Left colon (tissue), 2 donors: ENCODE results near the gene ATP8A2. TPM values are rescaled to one million over a fixed set of nuclear protein-coding genes. Genes with fewer than 3 reads are reported as not detected.
A peak's percentile ranks its signal among the peaks of the same experiment; 100 is the strongest.

Experiments used
- ATAC-seq: fragments of 200-7000 bp; cut with Tn5 transposase; one replicate; pipeline ENCODE4 v1.9.1; 2020; ENCODE audit warnings: mild to moderate bottlenecking, moderate library complexity
- DNase-seq, 2 donors: peaks; one replicate each; pipeline ENCODE4 v3.0.0-alpha.2; 2020
- intact Hi-C, 2 donors: fragments of 100-400 bp; cut with DNase I in 1 of 2; cut with micrococcal nuclease in 1 of 2; formaldehyde crosslinking; loops; one replicate each; pipeline versions ENCODE4 v1.11.2 to v1.14.0; 2022; cut with DNase I, micrococcal nuclease
- total RNA-seq, 2 donors: library from RNA; stranded (reverse); fragmentation: NEBNext Ultra II Directional; extraction: Animal tissue kit (Norgen Biotek cat#: 25700); gene quantifications; one replicate each; pipeline ENCODE4 v1.2.1, GENCODE V29; 2021
- donor health status: DM: no; HTN: no; CAD: no.
- donor health status: DM: yes; HTN: yes; CAD: no.

ATP8A2 gene
- total RNA-seq, 2 donors from 2014 or later, result 0.42 to 0.49 TPM

GRCh38 chr13:25904830-25905229 is 533.1 kb downstream of the ATP8A2 start:
- intact Hi-C loops, result no loop called here
- no peak for ATAC-seq

GRCh38 chr13:25905611-25906010 is 533.8 kb downstream of the ATP8A2 start:
- peak in 1 of 2 donors; percentile 27 for DNase-seq
- ATAC-seq, result peak; percentile 87
- intact Hi-C loops, result no loop called here

More at GRCh38 chr13:25904830-25905229, 533.1 kb downstream of the ATP8A2 start:
- DNase-seq, result no peak

- ATAC-seq, result no peak
- DNase-seq, result no peak
- intact Hi-C loops, result no loop called here
Measured at GRCh38 chr13:25906191-25906661, 534.5 kb downstream of the ATP8A2 start.

GRCh38 chr13:25908366-25908765 is 536.6 kb downstream of the ATP8A2 start:
- no peak for ATAC-seq
- no peak for DNase-seq
- intact Hi-C loops, result no loop called here

- DNase-seq, result no peak
- intact Hi-C loops, result no loop called here
- peak; percentile 21 for ATAC-seq
Measured at GRCh38 chr13:25910243-25910642, 538.5 kb downstream of the ATP8A2 start.

GRCh38 chr13:25910991-25911419 is 539.2 kb downstream of the ATP8A2 start:
- ATAC-seq (no peak), DNase-seq (no peak)
- intact Hi-C loops, result no loop called here

- DNase-seq, result no peak
- ATAC-seq, result no peak
- intact Hi-C loops, result no loop called here
Measured at GRCh38 chr13:25912961-25913360, 541.2 kb downstream of the ATP8A2 start.

- DNase-seq (no peak), ATAC-seq (no peak)
- intact Hi-C loops, result no loop called here
Measured at GRCh38 chr13:25915840-25916518, 544.2 kb downstream of the ATP8A2 start.

GRCh38 chr13:25920277-25920676 is 548.5 kb downstream of the ATP8A2 start:
- no peak for DNase-seq
- intact Hi-C loops, result no loop called here
- no peak for ATAC-seq

- intact Hi-C loops, result no loop called here
- ATAC-seq, result no peak
- no peak for DNase-seq
Measured at GRCh38 chr13:25920931-25921330, 549.2 kb downstream of the ATP8A2 start.

- no peak for DNase-seq
- intact Hi-C loops, result no loop called here
- no peak for ATAC-seq
Measured at GRCh38 chr13:25922376-25922775, 550.6 kb downstream of the ATP8A2 start.

- intact Hi-C loops, result no loop called here
- DNase-seq, result no peak
- ATAC-seq, result no peak
Measured at GRCh38 chr13:25923217-25924085, 551.7 kb downstream of the ATP8A2 start.

- intact Hi-C loops, result no loop called here
- ATAC-seq (no peak), DNase-seq (no peak)
Measured at GRCh38 chr13:25927363-25927762, 555.6 kb downstream of the ATP8A2 start.

- DNase-seq, result no peak
- intact Hi-C loops, result no loop called here
- ATAC-seq, result no peak
Measured at GRCh38 chr13:25927932-25928331, 556.2 kb downstream of the ATP8A2 start.

GRCh38 chr13:25928941-25929505 is 557.2 kb downstream of the ATP8A2 start:
- intact Hi-C loops, result no loop called here
- no peak for ATAC-seq
- no peak for DNase-seq

GRCh38 chr13:25929816-25930215 is 558.0 kb downstream of the ATP8A2 start:
- ATAC-seq (no peak), DNase-seq (no peak)
- intact Hi-C loops, result no loop called here

GRCh38 chr13:25930653-25931052 is 558.9 kb downstream of the ATP8A2 start:
- intact Hi-C loops, result no loop called here
- no peak for ATAC-seq
- DNase-seq, result no peak

GRCh38 chr13:25932365-25932764 is 560.6 kb downstream of the ATP8A2 start:
- intact Hi-C loops, result no loop called here
- DNase-seq, result no peak
- no peak for ATAC-seq

GRCh38 chr13:25933520-25933919 is 561.7 kb downstream of the ATP8A2 start:
- ATAC-seq (no peak), DNase-seq (no peak)
- intact Hi-C loops, result no loop called here

GRCh38 chr13:25934127-25934526 is 562.4 kb downstream of the ATP8A2 start:
- intact Hi-C loops, result no loop called here
- DNase-seq, result no peak
- no peak for ATAC-seq
